Right cardiac atrium (tissue), 5 donors: ENCODE data around the gene RNF38. TPM values are rescaled to one million over a fixed set of nuclear protein-coding genes. Genes with fewer than 3 reads are reported as not detected.
A peak's percentile ranks its signal among the peaks of the same experiment; 100 is the strongest.
"Not testable (repeated sequence)": the region's sequence is repeated elsewhere in the genome, so short reads cannot be mapped to it uniquely, and the experiment has no call there.

Experiments used
- ATAC-seq, 2 donors: fragments of 200-7000 bp; cut with Tn5 transposase; one replicate each; pipeline versions ENCODE4 v1.8.0 to v1.9.1; 2020; ENCODE audit warnings: moderate library complexity in 2 of 2, mild to moderate bottlenecking in 1 of 2
- DNase-seq, 3 donors: peaks; one replicate each; pipeline ENCODE4 v3.0.0-alpha.2; 2020
- H3K27ac ChIP-seq: one replicate; pipeline ENCODE4 v1.5.1; 2013; ENCODE audit warnings: mild to moderate bottlenecking, low read length, control low read depth, moderate library complexity
- H3K27me3 ChIP-seq: one replicate; pipeline ENCODE4 v1.6.1; 2013; ENCODE audit not compliant: control insufficient read depth, insufficient read depth
- H3K4me1 ChIP-seq: one replicate; pipeline ENCODE4 v1.6.1; 2013; ENCODE audit warnings: low read length; ENCODE audit not compliant: control insufficient read depth, insufficient read depth
- H3K4me3 ChIP-seq: one replicate; pipeline ENCODE4 v1.5.1; 2013; ENCODE audit warnings: low read length, control low read depth
- H3K9me3 ChIP-seq: one replicate; pipeline ENCODE4 v1.6.1; 2013; ENCODE audit warnings: low read length; ENCODE audit not compliant: control insufficient read depth
- WGBS: extraction: QIAGEN DNeasy Blood & Tissue Kit; methylation state at CpG from one replicate; pipeline ENCODE4 v1.1.7; 2013; 5-methylcytosine and 5-hydroxymethylcytosine counted together
- intact Hi-C, 4 donors: fragments of 100-400 bp; cut with DNase I; formaldehyde crosslinking; loops; one replicate each; pipeline versions ENCODE4 v1.11.0 to v1.14.0; 2022 to 2023
- polyA plus RNA-seq: library from polyadenylated mRNA; stranded (reverse); fragments of 200-250 nt; gene quantifications from one replicate; pipeline ENCODE4 v1.2.3, GENCODE V29; 2013
- total RNA-seq, 4 donors: library from RNA; stranded (reverse); fragmentation: NEBNext Ultra II Directional; extraction: Animal tissue kit (Norgen Biotek cat#: 25700); gene quantifications; one replicate each; pipeline ENCODE4 v1.2.1, GENCODE V29; 2021
- donor health status: healthy with polysubstance abuse.
- donor health status: DM: no; HTN: yes; CAD: no.
- donor health status: DM: no; HTN: no; CAD: no.
- donor health status: DM: no; HTN: yes; CAD: no; lungs with severe emphysema.
- donor health status: DM: yes; HTN: yes; CAD: no.

The RNF38 gene
- total and polyA plus RNA-seq, 5 donors, result 8.8 to 31.8 (median 27.6) TPM

- DNase-seq (no peak), ATAC-seq (no peak)
- Histone ChIP-seq H3K27me3 (no peaks in the 10 kb centered on the region), H3K9me3 (no peaks in the 10 kb centered on the region), H3K27ac (no peak overlapping the region), H3K4me1 (no peaks in the 10 kb centered on the region), H3K4me3 (no peak overlapping the region)
- 77% methylated on average over 3 of the region's 3 CpGs for WGBS
- intact Hi-C loops, result loop anchor here in 1 of 4 donors (10.0 kb wide), 1 partner anchor 92 kb away; no protein-coding TSS in a partner anchor
Observed at GRCh38 chr9:36336131-36336907, 63.8 kb downstream of the RNF38 start.

- ATAC-seq (no peak), DNase-seq (no peak)
- intact Hi-C loops, result loop anchor here in 1 of 4 donors (10.0 kb wide), 1 partner anchor 87 kb away; no protein-coding TSS in a partner anchor
- H3K4me3 ChIP-seq, result no peak overlapping the region
- no peaks in the 10 kb centered on the region for H3K9me3 ChIP-seq
- WGBS, result 56% methylated on average over 2 of the region's 2 CpGs
- no peak overlapping the region for H3K27ac ChIP-seq
- peaks cover 2% of the 10 kb centered on the region for H3K4me1 ChIP-seq
- no peaks in the 10 kb centered on the region for H3K27me3 ChIP-seq
Observed at GRCh38 chr9:36332006-36332405, 68.1 kb downstream of the RNF38 start.

GRCh38 chr9:36328798-36329411, 71.2 kb downstream of the RNF38 start:
- ATAC-seq, result peak; percentile 55 to 61
- peaks cover 2% of the 10 kb centered on the region for H3K4me1 ChIP-seq
- H3K27ac ChIP-seq, result no peak overlapping the region
- no peak for DNase-seq
- 29% methylated on average over 9 of the region's 9 CpGs for WGBS
- H3K27me3 ChIP-seq, result no peaks in the 10 kb centered on the region
- H3K4me3 ChIP-seq, result no peak overlapping the region
- no peaks in the 10 kb centered on the region for H3K9me3 ChIP-seq
- intact Hi-C loops, result loop anchor here in 2 of 4 donors (10.0 kb wide), 1 partner anchor 74 kb away; the partner anchor contains the start of gene GNE (in 2 of the 2)

- H3K9me3 ChIP-seq, result no peaks in the 10 kb centered on the region
- DNase-seq (peak; percentile 52 to 80 (median 73)), ATAC-seq (peak; percentile 48 to 54)
- H3K4me3 ChIP-seq, result no peak overlapping the region
- peaks cover 2% of the 10 kb centered on the region for H3K4me1 ChIP-seq
- WGBS, result 87% methylated on average over 24 of the region's 24 CpGs
- no peak overlapping the region for H3K27ac ChIP-seq
- intact Hi-C loops, result loop anchor here in 2 of 4 donors (10.0 kb wide), 1 partner anchor 70 kb away; the partner anchor contains the start of gene GNE (in 2 of the 2)
- H3K27me3 ChIP-seq, result no peaks in the 10 kb centered on the region
Observed at GRCh38 chr9:36325081-36325828, 74.8 kb downstream of the RNF38 start.

- WGBS, result 90% methylated on average over 12 of the region's 12 CpGs
- no peak for ATAC-seq
- no peak overlapping the region for H3K27ac ChIP-seq
- no peaks in the 10 kb centered on the region for H3K9me3 ChIP-seq
- no peaks in the 10 kb centered on the region for H3K27me3 ChIP-seq
- no peak for DNase-seq
- no peak overlapping the region for H3K4me3 ChIP-seq
- intact Hi-C loops, result loop anchor here in 2 of 4 donors (10.0 kb wide), 1 partner anchor 69 kb away; the partner anchor contains the start of gene GNE (in 2 of the 2)
- H3K4me1 ChIP-seq, result peaks cover 2% of the 10 kb centered on the region
Observed at GRCh38 chr9:36323926-36324325, 76.1 kb downstream of the RNF38 start.

- intact Hi-C loops, result loop anchor here in 2 of 4 donors (10.0 kb wide), 1 partner anchor 68 kb away; the partner anchor contains the start of gene GNE (in 2 of the 2)
- Histone ChIP-seq H3K9me3 (no peaks in the 10 kb centered on the region), H3K4me3 (no peak overlapping the region), H3K4me1 (no peaks in the 10 kb centered on the region), H3K27me3 (no peaks in the 10 kb centered on the region), H3K27ac (no peak overlapping the region)
- WGBS, result 56% methylated on average over 3 of the region's 3 CpGs
- DNase-seq (no peak), ATAC-seq (no peak)
Observed at GRCh38 chr9:36322462-36322861, 77.6 kb downstream of the RNF38 start.

GRCh38 chr9:36321903-36322302, 78.2 kb downstream of the RNF38 start:
- H3K4me3 ChIP-seq, DNase-seq, H3K27ac ChIP-seq, H3K4me1 ChIP-seq, H3K27me3 ChIP-seq, ATAC-seq, H3K9me3 ChIP-seq: not testable (repeated sequence)
- intact Hi-C loops, result loop anchor here in 2 of 4 donors (10.0 kb wide), 1 partner anchor 67 kb away; the partner anchor contains the start of gene GNE (in 2 of the 2)
- WGBS, result 92% methylated on average over 4 of the region's 4 CpGs

- H3K27me3 ChIP-seq, result no peaks in the 10 kb centered on the region
- WGBS, result 61% methylated on average over 5 of the region's 5 CpGs
- no peak overlapping the region for H3K4me3 ChIP-seq
- DNase-seq (no peak), ATAC-seq (no peak)
- no peaks in the 10 kb centered on the region for H3K4me1 ChIP-seq
- H3K27ac ChIP-seq, result no peak overlapping the region
- intact Hi-C loops, result loop anchor here in 2 of 4 donors (10.0 kb wide), 1 partner anchor 66 kb away; the partner anchor contains the start of gene GNE (in 2 of the 2)
- no peaks in the 10 kb centered on the region for H3K9me3 ChIP-seq
Observed at GRCh38 chr9:36320466-36320865, 79.6 kb downstream of the RNF38 start.

GRCh38 chr9:36319806-36320205, 80.3 kb downstream of the RNF38 start:
- Histone ChIP-seq H3K27ac (no peak overlapping the region), H3K4me1 (no peaks in the 10 kb centered on the region), H3K9me3 (no peaks in the 10 kb centered on the region), H3K27me3 (no peaks in the 10 kb centered on the region), H3K4me3 (no peak overlapping the region)
- ATAC-seq, result no peak
- intact Hi-C loops, result loop anchor here in 2 of 4 donors (10.0 kb wide), 1 partner anchor 65 kb away; the partner anchor contains the start of gene GNE (in 2 of the 2)
- 84% methylated on average over 6 of the region's 6 CpGs for WGBS
- no peak for DNase-seq

GRCh38 chr9:36319183-36319582, 80.9 kb downstream of the RNF38 start:
- WGBS, result 84% methylated on average over 7 of the region's 7 CpGs
- Histone ChIP-seq H3K27ac (no peak overlapping the region), H3K9me3 (no peaks in the 10 kb centered on the region), H3K27me3 (no peaks in the 10 kb centered on the region), H3K4me3 (no peak overlapping the region), H3K4me1 (no peaks in the 10 kb centered on the region)
- ATAC-seq, result peak in 1 of 2 donors; percentile 22
- intact Hi-C loops, result no loop called here
- no peak for DNase-seq
